GM18526 (cell line): Measurements from ENCODE around the gene RPS21.

Experiments
- POLR2A ChIP-seq: IDR thresholded peaks from 3 replicates; pipeline ENCODE4 v1.6.1; 2011; ENCODE audit not compliant: insufficient read length; ENCODE audit errors: extremely low read depth

RPS21 gene

DNA sequence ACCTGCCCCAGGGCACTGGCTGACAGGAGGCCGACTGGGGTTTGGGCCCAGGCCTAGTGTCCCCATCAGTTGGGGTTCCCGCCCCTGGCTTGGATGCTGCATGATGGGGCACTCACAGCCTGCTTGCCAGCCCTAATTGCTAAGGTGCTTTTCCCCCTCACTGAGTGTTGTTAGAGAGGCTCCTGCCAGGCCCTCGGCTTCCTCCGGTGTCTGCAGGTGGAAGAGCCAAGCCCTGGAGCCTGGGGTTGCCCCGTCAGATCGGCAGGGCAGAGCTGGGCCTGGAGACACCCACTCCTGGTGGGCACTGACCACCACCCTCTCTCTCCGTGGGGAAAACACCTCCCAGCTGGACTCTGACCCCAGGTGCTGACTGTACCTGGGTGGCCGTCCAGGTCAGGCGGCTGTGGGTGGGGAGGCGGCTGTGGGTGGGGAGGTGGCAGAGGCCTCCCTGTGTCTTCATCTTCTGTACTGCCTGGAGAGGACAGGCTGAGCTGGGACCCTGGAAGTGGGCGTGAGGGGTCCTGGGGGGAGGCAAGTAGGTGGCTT, 26.2 kb downstream of the RPS21 start:
- no peak for TF ChIP-seq POLR2A

DNA sequence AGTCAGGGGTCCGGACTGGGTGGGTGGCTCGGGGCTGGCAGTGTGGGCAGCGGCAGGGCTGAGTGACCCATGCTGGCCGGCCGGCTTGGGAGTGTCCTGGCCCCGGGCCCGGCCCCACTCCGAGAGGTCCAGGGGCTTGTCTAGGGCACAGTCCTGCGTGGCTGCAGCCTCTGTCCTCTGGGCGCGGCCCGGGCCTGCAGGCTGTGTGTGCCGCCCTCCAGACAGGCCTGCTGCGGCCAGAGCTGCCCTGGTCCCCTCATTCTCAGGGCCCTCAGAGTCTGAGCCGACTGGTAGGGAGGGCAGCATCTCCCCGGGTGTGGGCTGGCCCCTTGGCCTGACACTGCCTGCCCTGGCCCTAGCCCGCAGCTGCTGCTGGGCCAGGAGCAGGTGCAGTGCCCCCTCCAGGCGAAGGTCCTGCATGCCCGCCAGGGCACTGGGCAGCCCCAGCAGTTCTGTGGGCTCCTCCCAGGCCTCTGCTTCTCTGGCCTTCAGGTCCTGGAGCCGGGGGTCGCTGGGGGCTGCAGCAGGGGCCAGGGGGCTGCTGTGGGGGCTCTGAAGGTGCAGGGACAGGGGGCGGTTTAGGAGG, 27.1 kb downstream of the RPS21 start:
- no peak for TF ChIP-seq POLR2A

DNA sequence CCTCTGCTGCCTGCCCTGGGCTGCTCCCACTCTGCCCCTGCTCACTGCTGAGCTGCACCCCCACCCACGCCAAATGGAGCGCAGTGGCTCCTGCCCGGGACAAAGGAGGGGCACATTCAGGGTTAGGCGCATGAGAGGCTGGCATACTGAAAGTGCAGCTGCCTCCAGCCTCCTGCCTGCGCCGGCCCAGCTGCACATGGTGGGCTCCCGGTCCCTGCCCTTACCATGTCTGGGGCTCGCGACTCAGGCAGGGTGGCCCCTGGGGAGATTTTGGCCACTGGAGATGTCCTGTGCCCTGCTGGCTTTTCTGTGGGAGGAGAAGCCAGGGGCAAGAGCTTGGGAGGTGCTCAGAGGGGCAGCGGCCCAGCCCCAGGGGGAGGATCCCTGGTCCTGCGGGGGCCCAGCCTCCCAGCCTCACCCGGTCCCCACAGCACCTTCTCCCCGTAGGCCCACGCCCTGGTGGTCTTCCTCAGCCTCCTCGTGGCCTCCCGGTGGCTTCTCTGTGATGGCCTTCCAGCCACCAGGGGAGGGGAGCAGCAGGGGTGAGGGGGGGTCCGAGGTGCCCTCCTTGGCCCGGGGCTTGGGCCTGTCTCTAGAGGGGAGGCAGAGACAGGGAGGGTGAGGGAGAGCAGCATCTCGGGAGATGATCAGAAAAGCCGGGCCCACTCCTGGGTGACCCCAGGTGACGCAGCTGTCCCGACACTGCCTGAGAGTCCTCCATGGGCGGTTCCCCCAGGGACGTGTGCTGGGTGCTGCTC, 28.6 kb downstream of the RPS21 start:
- no peak for TF ChIP-seq POLR2A

DNA sequence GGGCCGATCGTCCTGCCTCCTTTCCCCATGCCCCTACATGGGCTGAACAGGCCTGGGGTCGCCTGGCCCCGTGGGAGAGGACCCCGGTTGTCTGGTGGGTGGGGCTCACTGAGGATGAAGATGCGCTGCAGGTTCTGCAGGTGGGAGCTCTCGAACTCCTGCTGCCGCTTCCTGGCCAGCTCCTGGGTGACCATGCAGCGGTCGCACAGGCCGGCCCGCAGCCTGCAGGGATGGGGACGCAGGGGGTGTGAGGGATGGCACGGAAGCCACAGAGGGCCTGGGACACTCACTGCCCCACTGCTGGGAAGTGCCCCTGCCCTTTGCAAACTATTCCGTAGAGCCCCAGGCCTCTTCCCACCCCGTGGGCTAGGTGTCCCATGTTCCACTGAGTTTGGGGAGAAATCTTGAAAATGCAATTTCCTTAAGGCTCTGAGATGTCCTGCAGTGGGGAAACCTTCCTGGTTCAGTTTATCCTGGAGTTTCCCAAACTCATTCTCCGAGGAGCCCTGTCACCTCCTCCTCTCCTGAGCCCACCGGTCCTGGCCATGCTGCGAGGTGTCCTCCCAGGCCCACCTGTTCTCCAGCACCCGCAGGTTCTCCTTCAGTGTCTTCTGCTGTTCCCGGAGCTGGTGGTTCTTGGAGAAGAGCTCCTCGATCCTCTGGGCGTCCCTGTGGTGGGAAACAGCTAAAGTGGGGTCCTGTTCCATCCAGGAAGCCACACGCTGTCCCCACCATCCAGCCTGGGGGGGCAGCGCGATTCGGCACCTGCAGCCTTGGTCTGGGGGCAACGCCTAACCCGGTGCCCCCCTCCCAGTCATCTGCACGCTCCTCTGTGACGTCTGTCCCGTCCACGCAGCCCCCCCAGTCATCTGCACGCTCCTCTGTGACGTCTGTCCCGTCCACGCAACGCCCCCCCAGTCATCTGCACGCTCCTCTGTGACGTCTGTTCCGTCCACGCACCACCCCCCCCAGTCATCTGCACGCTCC, 30.0 kb downstream of the RPS21 start:
- no peak for TF ChIP-seq POLR2A

DNA sequence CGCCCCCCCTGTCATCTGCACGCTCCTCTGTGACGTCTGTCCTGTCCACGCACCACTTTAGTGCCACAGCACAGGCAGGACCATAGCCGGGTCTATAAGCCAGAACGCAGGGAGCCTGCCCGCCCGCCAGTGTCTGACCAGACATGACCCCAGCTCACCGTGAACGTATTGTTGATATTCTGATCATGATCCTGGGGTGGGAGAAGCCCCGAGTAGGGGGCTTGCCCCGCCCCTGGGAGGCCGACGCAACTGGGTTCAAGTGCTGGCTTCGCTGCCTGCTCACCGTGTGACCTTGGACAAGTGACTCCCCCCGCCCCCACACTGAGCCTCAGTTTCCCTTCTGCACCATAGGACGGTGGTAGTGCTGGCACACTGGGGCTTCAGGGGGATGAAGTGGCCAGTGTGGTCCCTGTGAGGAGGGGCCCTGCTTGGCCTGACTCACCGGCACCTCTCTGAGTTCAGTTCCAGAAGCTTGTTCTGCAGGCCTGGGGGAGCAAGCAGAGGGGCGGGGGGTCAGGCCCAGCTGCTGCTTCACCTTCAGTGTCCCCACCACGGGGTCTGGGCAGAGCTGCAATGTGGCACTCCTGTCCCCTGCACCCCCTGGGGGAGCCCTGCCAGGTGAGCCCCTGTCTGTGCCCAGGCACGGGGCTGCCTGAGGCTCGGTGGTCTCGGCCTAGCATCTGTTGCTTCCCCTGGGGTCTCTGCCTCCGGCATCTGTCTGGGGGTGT, 31.2 kb downstream of the RPS21 start:
- no peak for TF ChIP-seq POLR2A

DNA sequence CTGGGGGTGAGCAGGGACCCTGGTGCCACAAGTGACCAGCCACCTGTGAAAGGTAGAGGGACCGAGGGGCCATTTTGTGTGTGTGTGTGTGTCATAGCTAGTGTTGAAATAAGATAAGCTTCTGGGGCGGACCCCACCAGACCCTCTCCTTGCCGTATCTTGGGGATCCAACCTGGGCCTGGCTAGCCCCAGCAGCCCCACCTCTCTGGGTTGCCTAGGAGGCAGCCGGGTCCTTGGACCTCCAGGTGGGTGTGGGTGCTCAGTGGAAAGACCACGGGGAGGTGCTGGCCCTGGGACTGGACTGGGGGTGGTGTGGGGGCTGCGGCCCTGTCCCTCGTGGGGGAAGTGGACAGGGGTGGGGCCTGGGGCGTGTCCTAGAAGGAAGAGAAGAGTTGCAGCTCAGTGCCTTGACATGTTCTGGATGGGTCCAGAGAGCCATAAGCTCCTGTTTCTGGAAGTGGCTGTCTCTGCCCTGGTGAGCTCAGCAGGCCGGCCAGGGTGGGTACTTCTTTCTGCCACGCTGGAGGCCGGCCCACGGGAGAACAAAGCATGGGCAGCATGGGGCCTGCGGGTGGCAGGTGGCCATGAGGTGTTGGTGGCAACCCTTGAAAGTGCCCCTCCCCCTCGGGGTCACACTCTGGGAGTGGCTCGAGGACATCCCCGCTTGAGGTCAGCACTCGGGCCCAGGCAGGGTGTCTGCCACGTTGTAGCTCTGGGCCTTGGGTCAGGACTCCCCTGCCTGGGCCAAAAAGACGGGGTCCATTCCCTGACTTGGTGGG, 32.0 kb downstream of the RPS21 start:
- no peak for TF ChIP-seq POLR2A

DNA sequence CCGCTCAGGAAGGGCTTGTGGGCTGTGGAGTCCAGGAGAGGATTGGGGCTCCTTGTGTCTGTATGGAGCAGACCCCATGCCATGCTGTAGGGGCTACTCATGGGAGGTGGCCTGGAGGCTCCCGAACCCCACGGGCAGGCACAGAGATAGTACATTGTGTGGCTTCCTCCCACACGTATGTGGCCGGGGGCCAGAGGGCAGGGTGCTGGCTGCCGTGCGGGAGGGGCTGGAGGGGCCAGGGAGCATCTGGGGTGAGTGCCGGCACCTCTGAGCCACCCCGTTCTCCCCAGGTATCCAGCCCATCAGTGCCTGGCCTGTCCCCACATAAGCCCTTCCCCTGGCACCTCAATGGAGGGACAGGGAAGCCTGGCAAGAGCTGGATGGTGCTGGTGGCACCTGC, 32.9 kb downstream of the RPS21 start:
- no peak for TF ChIP-seq POLR2A

DNA sequence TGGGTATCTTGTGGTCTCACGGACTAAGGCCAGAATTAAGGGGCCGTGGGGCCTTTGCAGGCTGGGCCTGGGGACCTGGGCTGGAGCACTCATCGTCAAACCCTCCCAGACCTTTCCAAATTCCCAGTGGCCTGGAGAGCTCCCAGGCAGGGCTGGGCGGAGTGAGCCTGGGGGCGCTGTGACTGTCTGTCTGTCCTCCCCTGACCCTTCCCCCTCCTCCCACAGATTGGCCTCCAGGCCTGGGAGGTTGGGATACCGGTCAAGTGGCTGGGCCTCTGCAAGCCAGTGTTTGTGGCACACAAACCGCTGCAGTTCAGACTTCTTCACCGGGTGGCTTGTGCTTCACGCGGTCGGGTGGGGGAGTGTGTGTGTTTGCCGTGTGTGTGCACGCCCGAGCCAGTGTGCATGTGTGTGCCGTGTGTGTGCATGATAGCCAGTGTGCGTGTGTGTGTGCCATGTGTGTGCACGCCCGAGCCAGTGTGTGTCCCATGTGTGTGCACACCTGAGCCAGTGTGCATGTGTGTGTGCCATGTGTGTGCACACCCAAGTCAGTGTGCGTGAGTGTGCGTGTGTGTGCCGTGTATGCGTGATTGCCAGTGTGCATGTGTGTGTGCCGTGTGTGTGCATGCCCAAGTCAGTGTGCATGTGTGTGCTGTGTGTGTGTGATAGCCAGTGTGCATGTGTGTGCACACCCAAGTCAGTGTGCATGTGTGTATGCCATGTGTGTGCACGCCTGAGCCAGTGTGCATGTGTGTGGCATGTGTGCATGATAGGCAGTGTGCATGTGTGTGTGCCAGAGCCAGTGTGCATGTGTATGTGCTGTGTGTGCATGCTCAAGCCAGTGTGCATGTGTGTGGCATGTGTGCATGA, 34.2 kb downstream of the RPS21 start:
- no peak for TF ChIP-seq POLR2A

DNA sequence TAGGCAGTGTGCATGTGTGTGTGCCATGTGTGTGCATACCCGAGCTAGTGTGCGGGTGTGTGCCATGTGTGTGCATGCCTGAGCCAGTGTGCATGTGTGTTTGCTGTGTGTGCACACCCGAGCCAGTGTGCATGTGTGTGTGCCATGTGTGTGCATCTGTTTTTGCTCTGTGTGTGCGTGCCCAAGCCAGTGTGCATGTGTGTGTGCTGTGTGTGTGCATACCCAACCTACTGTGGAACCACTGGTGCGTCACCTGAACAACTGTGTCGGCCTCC, 34.8 kb downstream of the RPS21 start:
- TF ChIP-seq POLR2A = no peak

DNA sequence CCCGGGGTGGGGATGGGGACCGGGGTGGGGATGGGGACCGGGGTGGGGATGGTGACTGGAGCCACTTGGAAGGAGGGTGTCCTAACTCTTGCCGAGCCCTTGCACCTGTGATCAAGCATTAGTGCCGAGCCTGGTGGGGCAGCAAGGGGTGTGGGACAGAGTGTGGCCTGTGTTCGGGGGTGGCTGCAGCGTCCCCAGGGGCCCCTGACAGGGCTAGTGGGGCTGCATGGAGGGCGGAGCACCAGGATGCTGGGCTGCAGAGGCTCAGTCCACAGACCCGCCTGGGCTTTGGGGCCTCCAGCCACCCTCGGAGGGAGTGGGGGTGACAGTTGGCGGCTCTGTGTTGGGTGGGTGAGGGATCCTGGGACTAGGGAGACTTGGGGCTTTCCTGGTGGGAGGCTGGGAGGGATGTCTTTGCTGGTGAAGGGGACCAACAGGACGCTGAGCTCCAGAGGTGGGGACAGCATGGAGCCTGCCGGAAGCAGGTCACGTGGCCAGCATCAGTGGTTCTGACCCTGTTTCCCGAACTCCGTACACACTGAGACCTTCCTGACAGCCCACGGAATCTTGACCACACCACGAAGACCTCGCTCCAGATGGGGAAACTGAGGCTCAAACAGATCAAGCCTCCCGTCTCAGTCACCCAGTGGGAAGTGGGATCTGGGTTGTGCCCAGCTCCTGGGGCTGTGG, 35.9 kb downstream of the RPS21 start:
- no peak for TF ChIP-seq POLR2A

DNA sequence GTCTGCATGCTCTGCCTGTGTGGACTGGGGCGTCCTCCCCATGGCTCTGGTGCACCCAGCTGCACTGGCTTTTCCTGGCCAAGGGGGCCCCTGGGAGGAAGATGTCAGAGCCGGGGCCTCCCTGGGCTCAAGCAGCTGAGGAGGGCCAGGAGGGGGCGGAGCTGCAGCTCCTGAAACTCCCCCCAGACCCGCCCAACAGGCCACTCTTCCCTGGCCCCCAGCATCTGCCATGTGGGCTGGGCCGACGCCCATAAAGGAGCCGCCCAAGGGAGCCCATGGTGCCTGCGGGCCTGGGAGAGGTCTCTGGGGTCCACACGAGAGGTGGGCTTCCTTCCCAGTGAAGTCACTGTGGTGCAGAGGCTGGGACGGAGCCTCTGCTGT, 36.4 kb downstream of the RPS21 start:
- no peak for TF ChIP-seq POLR2A

DNA sequence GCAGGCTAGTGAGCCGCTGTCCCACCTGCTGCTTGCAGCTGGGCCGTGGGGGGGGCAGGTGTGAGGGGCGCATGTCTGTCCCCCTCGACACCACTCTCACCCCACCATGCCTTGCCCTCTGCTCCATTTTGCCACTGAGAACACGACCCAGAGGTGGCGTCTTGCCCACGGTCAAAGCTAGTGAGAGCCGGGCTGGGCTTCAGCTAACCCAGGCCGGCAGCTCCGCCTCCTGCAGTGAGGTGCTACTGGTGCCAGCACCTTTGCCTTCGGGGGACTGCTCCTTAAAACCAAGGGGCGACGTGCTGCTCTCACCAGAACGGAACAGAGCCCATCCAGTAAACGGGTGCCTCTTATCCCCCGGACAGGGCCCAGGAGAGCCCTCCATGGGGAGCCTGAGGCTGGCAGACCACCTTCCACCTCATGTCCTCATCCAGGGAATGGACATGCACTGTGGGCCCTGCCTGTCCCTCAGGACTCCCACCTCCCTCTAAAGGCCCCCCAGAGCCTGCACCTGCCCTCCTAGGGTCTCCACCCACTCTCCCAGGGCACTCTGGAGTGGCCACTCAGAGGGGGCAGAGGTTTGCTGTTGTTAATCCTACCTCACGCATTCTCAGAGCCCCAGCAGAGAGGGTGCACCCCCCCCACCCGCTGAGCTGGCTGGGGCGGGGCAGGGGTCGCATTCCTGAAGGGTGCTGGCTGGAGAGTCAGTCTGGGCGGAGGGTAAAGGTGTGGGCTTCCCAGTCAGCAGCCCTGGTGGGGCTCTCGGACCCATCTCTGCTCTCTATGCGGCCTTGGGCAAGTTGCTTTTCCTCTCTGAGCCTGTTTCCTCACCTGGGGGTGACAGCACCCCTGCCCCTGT, 37.6 kb downstream of the RPS21 start:
- TF ChIP-seq POLR2A = no peak
